Hepatocyte (in vitro differentiated cells): ENCODE measurements around the gene SCLT1.

Experiments used
- CTCF ChIP-seq: fragments of 200-600 bp; sonication (generic); IDR thresholded peaks from 2 replicates; pipeline ENCODE4 v1.5.1; 2016; ENCODE audit warnings: antibody characterized with exemption, mild to moderate bottlenecking; ENCODE audit not compliant: poor library complexity
- EZH2 ChIP-seq: fragments of 200-600 bp; sonication (generic); IDR thresholded peaks from 2 replicates; pipeline ENCODE4 v1.6.1; 2016; ENCODE audit warnings: antibody characterized with exemption, mild to moderate bottlenecking, borderline replicate concordance

- TF ChIP-seq EZH2 (no peak), CTCF (no peak)
Observed at GRCh38 chr4:129080129-129080528, 13.2 kb downstream of the SCLT1 start.
